ENCODE data around the gene SURF2. TPM values are rescaled to one million over a fixed set of nuclear protein-coding genes. Genes with fewer than 3 reads are reported as not detected.

The SURF2 gene
- polyA plus RNA-seq, 1 of the 3 experiments (the other 2 are of a cell fraction): 46.8 TPM

GRCh38 chr9:133354766-133355165, 1.6 kb upstream of the SURF2 start:
- Histone ChIP-seq H3K4me1 (ENCODE audit: control insufficient read depth in 1 of 2, insufficient read depth in 2 of 2, low read depth in 1 of 2, low read length in 1 of 2) (peaks cover 16 to 41% of the 10 kb centered on the region in 2 experiments; a peak in 3 of 4 replicates), H3K4me3 (ENCODE audit: low read depth in 2 of 2, low read length in 1 of 2) (no peak overlapping the region; a peak in 1 of 4 replicates), H3F3A (replicated peaks; ENCODE audit: insufficient read depth) (peaks cover 41% of the 10 kb centered on the region), H3K27me3 (ENCODE audit: insufficient read depth) (no peaks in the 10 kb centered on the region), H2AFZ (ENCODE audit: low read depth) (no peak overlapping the region), H3K27ac (ENCODE audit: low read depth in 2 of 2, low read length in 1 of 2) (no peak overlapping the region), H4K20me1 (ENCODE audit: insufficient read depth) (peaks cover 28% of the 10 kb centered on the region), H3K79me2 (ENCODE audit: insufficient read depth) (peaks cover 55% of the 10 kb centered on the region), H3K9me3 (no peaks in the 10 kb centered on the region), H3K9me2 (no peaks in the 10 kb centered on the region), H3K9ac (no peak overlapping the region), H3K4me2 (peak overlapping the region; percentile 93), H3K36me3 (replicated peaks in 1 of 2; ENCODE audit: control insufficient read depth in 1 of 2, insufficient read depth in 2 of 2, low read length in 1 of 2) (peaks cover 25 to 57% of the 10 kb centered on the region in 2 experiments)
- DNase-seq: no peak
- WGBS (ENCODE audit: low lambda C conversion rate): 92% methylated on average over 5 of the region's 7 CpGs
- no peak for TF ChIP-seq USF1 (IDR thresholded peaks at IDR 0.05; ENCODE audit: borderline replicate concordance, low read depth)
- no peak for TF ChIP-seq EP300 (IDR thresholded peaks at IDR 0.05; ENCODE audit: borderline replicate concordance in 1 of 2, low read depth in 1 of 2, low read length in 1 of 2)
- TF ChIP-seq CHD2 (IDR thresholded peaks at IDR 0.05; ENCODE audit: low read length, partially characterized antibody): no peak
- no peak for TF ChIP-seq TEAD4 (IDR thresholded peaks at IDR 0.05; ENCODE audit: borderline replicate concordance, insufficient read depth)
- TF ChIP-seq FOXM1 (IDR thresholded peaks at IDR 0.05; ENCODE audit: low read depth): no peak
- TF ChIP-seq YY1 (IDR thresholded peaks at IDR 0.05; ENCODE audit: low read depth): no peak
- no peak for TF ChIP-seq REST (IDR thresholded peaks at IDR 0.05; ENCODE audit: low read depth, low read length)
- no peak for TF ChIP-seq NRF1 (IDR thresholded peaks at IDR 0.05; ENCODE audit: low read depth, low read length)
- no peak for TF ChIP-seq ELF1 (IDR thresholded peaks at IDR 0.05)
- TF ChIP-seq NFIC (IDR thresholded peaks at IDR 0.05; ENCODE audit: borderline replicate concordance): no peak
- no peak for TF ChIP-seq ZBTB33 (IDR thresholded peaks at IDR 0.05; ENCODE audit: borderline replicate concordance, low read depth)
- TF ChIP-seq JUND (IDR thresholded peaks at IDR 0.05): no peak
- no peak for TF ChIP-seq RAD21 (IDR thresholded peaks at IDR 0.05; ENCODE audit: low read length)
- TF ChIP-seq MEF2A (IDR thresholded peaks at IDR 0.05; ENCODE audit: borderline replicate concordance, low read depth): no peak
- TF ChIP-seq TAF1 (IDR thresholded peaks at IDR 0.05; ENCODE audit: borderline replicate concordance, low read depth, low read length): no peak
- no peak for TF ChIP-seq MAX (IDR thresholded peaks at IDR 0.05; ENCODE audit: low read depth)
- TF ChIP-seq FOXJ3 (CRISPR knock-in tag; IDR thresholded peaks at IDR 0.05): no peak
- no peak for TF ChIP-seq GATA2 (CRISPR knock-in tag; IDR thresholded peaks at IDR 0.05)
- TF ChIP-seq MXI1 (IDR thresholded peaks at IDR 0.05; ENCODE audit: low read depth, low read length): no peak
- no peak for TF ChIP-seq TCF12 (IDR thresholded peaks at IDR 0.05)
- ChIA-PET CTCF (interaction anchor here (1.2 to 1.7 kb wide), 2 partner anchors 9 to 25 kb away, joined by 3 to 5 read pairs; no protein-coding TSS in a partner anchor), POLR2A (interaction anchor here (0.6 to 1.0 kb wide), 2 partner anchors 9 to 21 kb away, joined by 3 to 4 read pairs; no protein-coding TSS in a partner anchor)
